CD14-positive monocyte (primary cell): ENCODE data around the gene RPS6KA5. TPM values are rescaled to one million over a fixed set of nuclear protein-coding genes. Genes with fewer than 3 reads are reported as not detected.

Experiments
- DNase-seq, 3 donors: peaks; one replicate each; pipeline ENCODE4 v3.0.0-alpha.2; 2011 to 2022
- H2AFZ ChIP-seq: 2 replicates; pipeline ENCODE4 v1.6.0; 2012; ENCODE audit warnings: mild to moderate bottlenecking, low read depth, low read length, inconsistent platforms; ENCODE audit not compliant: insufficient read depth, poor library complexity, severe bottlenecking
- H3K27ac ChIP-seq, 2 donors: 1 replicate in 1 of 2; 2 replicates in 1 of 2; pipeline ENCODE4 v1.5.1; 2012 to 2013; ENCODE audit warnings: low read length in 2 of 2, control low read depth in 1 of 2, inconsistent platforms in 1 of 2, low read depth in 1 of 2, mild to moderate bottlenecking in 1 of 2
- H3K27me3 ChIP-seq, 2 donors: one replicate each; pipeline versions ENCODE4 v1.6.0 to v1.6.1; 2011 to 2013; ENCODE audit warnings: low read length in 2 of 2; ENCODE audit not compliant: control insufficient read depth in 2 of 2, insufficient read depth in 2 of 2
- H3K36me3 ChIP-seq, 2 donors: replicated peaks in 1 of 2; 1 replicate in 1 of 2; 2 replicates in 1 of 2; pipeline versions ENCODE4 v1.5.1 to v1.6.1; 2012 to 2013; ENCODE audit warnings: low read length in 2 of 2, control low read depth in 1 of 2, inconsistent platforms in 1 of 2, mild to moderate bottlenecking in 1 of 2; ENCODE audit not compliant: insufficient read depth in 2 of 2, control insufficient read depth in 1 of 2
- H3K4me1 ChIP-seq, 2 donors: 1 replicate in 1 of 2; 2 replicates in 1 of 2; pipeline versions ENCODE4 v1.5.1 to v1.6.1; 2012 to 2013; ENCODE audit warnings: low read length in 2 of 2, control low read depth in 1 of 2, inconsistent platforms in 1 of 2, mild to moderate bottlenecking in 1 of 2, moderate library complexity in 1 of 2; ENCODE audit not compliant: insufficient read depth in 2 of 2, control insufficient read depth in 1 of 2
- H3K4me2 ChIP-seq: replicated peaks from 2 replicates; pipeline ENCODE3; 2012; ENCODE audit warnings: low read length, moderate library complexity, mild to moderate bottlenecking; ENCODE audit not compliant: poor library complexity, severe bottlenecking; ENCODE audit errors: extremely low read depth
- H3K4me3 ChIP-seq, 3 experiments: fragments of 200-600 bp in 1 of 3; sonication (generic) in 1 of 3; replicated peaks in 1 of 3; 1 replicate in 2 of 3; 2 replicates in 1 of 3; pipeline ENCODE4 v1.5.1; 2011 to 2013; ENCODE audit warnings: low read length in 3 of 3, mild to moderate bottlenecking in 3 of 3, control low read depth in 2 of 3, low read depth in 2 of 3, inconsistent platforms in 1 of 3, moderate library complexity in 1 of 3
- H3K79me2 ChIP-seq: 2 replicates; pipeline ENCODE4 v1.6.0; 2012; ENCODE audit warnings: mild to moderate bottlenecking, control low read depth, inconsistent platforms, low read length, moderate library complexity; ENCODE audit not compliant: insufficient read depth
- H3K9ac ChIP-seq: 2 replicates; pipeline ENCODE4 v1.6.0; 2017; ENCODE audit warnings: low read length, mild to moderate bottlenecking; ENCODE audit not compliant: insufficient read depth, poor library complexity, severe bottlenecking
- H3K9me3 ChIP-seq, 2 donors: replicated peaks in 1 of 2; 1 replicate in 1 of 2; 2 replicates in 1 of 2; pipeline versions ENCODE4 v1.5.1 to v1.6.1; 2012 to 2013; ENCODE audit warnings: low read length in 2 of 2, control low read depth in 1 of 2; ENCODE audit not compliant: control insufficient read depth in 1 of 2, insufficient read depth in 1 of 2
- H4K20me1 ChIP-seq: 2 replicates; pipeline ENCODE4 v1.6.0; 2012; ENCODE audit warnings: mild to moderate bottlenecking, low read length, control low read depth, moderate library complexity; ENCODE audit not compliant: insufficient read depth
- H3K27ac Mint-ChIP-seq, 7 donors: one replicate each; pipeline ENCODE4 v1.8.0; 2020; ENCODE audit warnings: mild to moderate bottlenecking in 7 of 7, mixed read lengths in 7 of 7, moderate library complexity in 6 of 7, inconsistent platforms in 2 of 7
- H3K27me3 Mint-ChIP-seq, 3 donors: one replicate each; pipeline ENCODE4 v1.8.0; 2021 to 2022; ENCODE audit warnings: low read depth in 3 of 3, mild to moderate bottlenecking in 3 of 3, mixed read lengths in 3 of 3, moderate library complexity in 3 of 3, inconsistent platforms in 1 of 3
- H3K36me3 Mint-ChIP-seq, 2 donors: one replicate each; pipeline ENCODE4 v1.8.0; 2020; ENCODE audit warnings: mixed read lengths in 2 of 2, inconsistent platforms in 1 of 2, mild to moderate bottlenecking in 1 of 2
- H3K4me1 Mint-ChIP-seq: one replicate; pipeline ENCODE4 v1.8.0; 2020; ENCODE audit warnings: mild to moderate bottlenecking, mixed read lengths
- H3K4me3 Mint-ChIP-seq, 2 donors: one replicate each; pipeline ENCODE4 v1.8.0; 2020; ENCODE audit warnings: mild to moderate bottlenecking in 2 of 2, mixed read lengths in 2 of 2, moderate library complexity in 1 of 2
- H3K9me3 Mint-ChIP-seq, 7 donors: one replicate each; pipeline ENCODE4 v1.8.0; 2020 to 2022; ENCODE audit warnings: mixed read lengths in 7 of 7, mild to moderate bottlenecking in 6 of 7, moderate library complexity in 6 of 7, inconsistent platforms in 2 of 7
- WGBS: methylation state at CpG from one replicate; pipeline ENCODE4 v1.1.5; 2013; ENCODE audit warnings: missing lambda C conversion rate; ENCODE audit not compliant: insufficient coverage; 5-methylcytosine and 5-hydroxymethylcytosine counted together
- intact Hi-C, 2 donors: fragments of 100-400 bp; cut with micrococcal nuclease; formaldehyde crosslinking; loops; one replicate each; pipeline versions ENCODE4 v1.15.0 to v1.15.1; 2023
- polyA plus RNA-seq, 3 donors: library from polyadenylated mRNA; depleted of rRNA in 1 of 3; unstranded in 2 of 3; stranded (reverse) in 1 of 3; fragments of 300-500 nt in 2 of 3; fragments of >200 nt in 1 of 3; fragmentation: Illumina TruSeq in 2 of 3; gene quantifications; 1 replicate in 2 of 3; 2 replicates in 1 of 3; pipeline ENCODE4 v1.2.3, GENCODE V29; 2012 to 2021
- TF ChIP-seq, protein P1 (sequence below): fragments of 200-600 bp; IDR thresholded peaks from one replicate; pipeline ENCODE4 v1.8.0; 2022; ENCODE audit warnings: antibody characterized with exemption, mild to moderate bottlenecking

RPS6KA5 gene
- polyA plus RNA-seq, 3 donors, result 4.4 to 10.1 (median 7.9) TPM

DNA sequence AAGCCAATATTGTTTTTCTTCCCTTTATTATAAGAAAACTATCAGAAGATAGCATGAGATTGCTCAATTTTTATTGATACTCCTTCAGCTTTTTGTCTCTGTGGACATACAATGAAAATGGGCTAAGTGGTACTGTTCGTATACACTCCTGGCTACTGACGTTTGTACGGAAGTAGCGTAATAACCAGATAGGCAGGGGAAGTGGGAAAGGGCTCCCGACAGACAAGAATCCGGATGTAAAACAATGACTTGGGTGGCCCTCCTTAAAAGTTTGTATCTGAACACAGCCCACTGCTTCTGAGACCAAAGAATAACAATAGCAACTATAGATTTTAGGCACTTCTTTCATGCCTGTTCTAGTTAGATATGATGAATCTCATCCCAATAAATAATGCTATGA is 99.6 kb downstream of the RPS6KA5 start:
- Histone ChIP-seq H4K20me1 (no peaks in the 10 kb centered on the region), H3K9me3 (peaks cover 18 to 25% of the 10 kb centered on the region in 2 donors), H3K4me2 (no peak overlapping the region), H2AFZ (no peak overlapping the region), H3K4me1 (no peaks in the 10 kb centered on the region), H3K4me3 (no peak overlapping the region), H3K27ac (no peak overlapping the region), H3K79me2 (no peaks in the 10 kb centered on the region), H3K27me3 (no peaks in the 10 kb centered on the region), H3K9ac (no peak overlapping the region), H3K36me3 (peaks cover 0 to 15% of the 10 kb centered on the region in 2 donors)
- peaks cover 0 to 2% (median 0%) of the 10 kb centered on the region in 3 donors for H3K27me3 Mint-ChIP-seq
- H3K9me3 Mint-ChIP-seq, result peaks cover 19 to 33% (median 26%) of the 10 kb centered on the region in 7 donors
- DNase-seq, result no peak
- no CpG with 5 or more reads among the region's 6 CpGs for WGBS
- peaks cover 25 to 46% of the 10 kb centered on the region in 2 donors for H3K36me3 Mint-ChIP-seq
- intact Hi-C loops, result no loop called here
- H3K27ac Mint-ChIP-seq, result no peak overlapping the region
- no peak overlapping the region for H3K4me3 Mint-ChIP-seq
- TF ChIP-seq, protein P1, sequence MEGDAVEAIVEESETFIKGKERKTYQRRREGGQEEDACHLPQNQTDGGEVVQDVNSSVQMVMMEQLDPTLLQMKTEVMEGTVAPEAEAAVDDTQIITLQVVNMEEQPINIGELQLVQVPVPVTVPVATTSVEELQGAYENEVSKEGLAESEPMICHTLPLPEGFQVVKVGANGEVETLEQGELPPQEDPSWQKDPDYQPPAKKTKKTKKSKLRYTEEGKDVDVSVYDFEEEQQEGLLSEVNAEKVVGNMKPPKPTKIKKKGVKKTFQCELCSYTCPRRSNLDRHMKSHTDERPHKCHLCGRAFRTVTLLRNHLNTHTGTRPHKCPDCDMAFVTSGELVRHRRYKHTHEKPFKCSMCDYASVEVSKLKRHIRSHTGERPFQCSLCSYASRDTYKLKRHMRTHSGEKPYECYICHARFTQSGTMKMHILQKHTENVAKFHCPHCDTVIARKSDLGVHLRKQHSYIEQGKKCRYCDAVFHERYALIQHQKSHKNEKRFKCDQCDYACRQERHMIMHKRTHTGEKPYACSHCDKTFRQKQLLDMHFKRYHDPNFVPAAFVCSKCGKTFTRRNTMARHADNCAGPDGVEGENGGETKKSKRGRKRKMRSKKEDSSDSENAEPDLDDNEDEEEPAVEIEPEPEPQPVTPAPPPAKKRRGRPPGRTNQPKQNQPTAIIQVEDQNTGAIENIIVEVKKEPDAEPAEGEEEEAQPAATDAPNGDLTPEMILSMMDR, result no peak
- H3K4me1 Mint-ChIP-seq, result no peaks in the 10 kb centered on the region

DNA sequence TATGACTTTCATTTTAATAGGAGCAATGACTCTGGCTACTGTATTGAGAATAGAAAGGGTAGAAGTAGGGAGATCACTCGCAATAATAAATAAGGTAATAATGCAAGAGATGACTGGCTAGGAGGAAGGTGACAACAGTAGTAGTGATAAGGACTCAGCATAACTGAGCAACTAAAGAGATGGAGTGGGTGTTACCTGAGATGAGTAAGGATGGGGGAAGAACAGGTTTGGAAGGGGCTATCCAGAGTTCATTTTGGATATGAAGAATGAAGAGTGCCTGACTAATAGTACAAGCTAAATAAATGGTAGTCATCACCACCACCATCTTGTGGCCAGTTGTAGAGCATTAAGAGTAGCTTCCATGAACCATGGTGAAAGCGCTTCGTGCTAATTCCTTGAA is 101.1 kb downstream of the RPS6KA5 start:
- no peaks in the 10 kb centered on the region for H3K27me3 ChIP-seq
- intact Hi-C loops, result no loop called here
- TF ChIP-seq, protein P1, result no peak
- no peak for DNase-seq
- no peak overlapping the region for H3K4me2 ChIP-seq
- peaks cover 23 to 43% of the 10 kb centered on the region in 2 donors for H3K36me3 Mint-ChIP-seq
- no peak overlapping the region for H3K9ac ChIP-seq
- peaks cover 0 to 2% (median 0%) of the 10 kb centered on the region in 3 donors for H3K27me3 Mint-ChIP-seq
- H3K36me3 ChIP-seq, result peaks cover 0 to 12% of the 10 kb centered on the region in 2 donors
- no peaks in the 10 kb centered on the region for H3K4me1 ChIP-seq
- no peak overlapping the region for H3K27ac Mint-ChIP-seq
- 100% methylated on average over 1 of the region's 3 CpGs for WGBS
- H3K9me3 Mint-ChIP-seq, result peaks cover 18 to 41% (median 30%) of the 10 kb centered on the region in 7 donors
- H2AFZ ChIP-seq, result no peak overlapping the region
- no peaks in the 10 kb centered on the region for H4K20me1 ChIP-seq
- no peak overlapping the region for H3K4me3 ChIP-seq
- peaks cover 18 to 32% of the 10 kb centered on the region in 2 donors for H3K9me3 ChIP-seq
- H3K4me1 Mint-ChIP-seq, result no peaks in the 10 kb centered on the region
- no peak overlapping the region for H3K27ac ChIP-seq
- H3K4me3 Mint-ChIP-seq, result no peak overlapping the region
- no peaks in the 10 kb centered on the region for H3K79me2 ChIP-seq
